IMR-90 (cell line): ENCODE measurements around the gene PTPRF. TPM values are rescaled to one million over a fixed set of nuclear protein-coding genes. Genes with fewer than 3 reads are reported as not detected.

Experiments
- ATAC-seq: fragments of 200-7000 bp; cut with Tn5 transposase; 2 replicates; pipeline ENCODE4 v1.9.1; 2020; ENCODE audit warnings: low read depth, mild to moderate bottlenecking, moderate library complexity
- BruUV-seq: library from RNA; stranded (reverse); fragments of 400-500 nt; replicated peaks from 2 replicates; lab custom pipeline; 2021; lab: Mats Ljungman, UMichigan
- CTCF ChIA-PET: fragments of 300-600 bp; formaldehyde crosslinking; extraction: SDS; loops from one replicate; lab custom pipeline; 2021; ENCODE audit warnings: antibody characterized with exemption; lab: Yijun Ruan, JAX
- POLR2A ChIA-PET: fragments of 300-600 bp; sonication (Branson Sonifier 250); formaldehyde crosslinking; loops from one replicate; lab custom pipeline; 2022; ENCODE audit warnings: antibody characterized with exemption; ENCODE audit not compliant: unreplicated experiment; lab: Charles Lee
- DNase-seq: peaks from one replicate; pipeline ENCODE4 v3.0.0; 2013
- H2AFZ ChIP-seq: replicated peaks from 2 replicates; pipeline ENCODE3; 2013; ENCODE audit warnings: low read length, mild to moderate bottlenecking; ENCODE audit not compliant: poor library complexity
- H2AK5ac ChIP-seq: 2 replicates; pipeline ENCODE4 v1.6.1; 2013; ENCODE audit warnings: low read depth, low read length, inconsistent platforms
- H2AK9ac ChIP-seq: replicated peaks from 2 replicates; pipeline ENCODE3; 2013; ENCODE audit warnings: mild to moderate bottlenecking, low read depth, low read length, moderate library complexity; ENCODE audit not compliant: poor library complexity
- H2BK120ac ChIP-seq: 2 replicates; pipeline ENCODE4 v1.6.1; 2013; ENCODE audit warnings: low read depth, low read length, inconsistent platforms
- H2BK15ac ChIP-seq: 3 replicates; pipeline ENCODE4 v1.6.1; 2013; ENCODE audit warnings: low read depth, low read length, inconsistent platforms
- H2BK20ac ChIP-seq: 2 replicates; pipeline ENCODE4 v1.6.1; 2013; ENCODE audit warnings: low read depth, mild to moderate bottlenecking, inconsistent platforms, low read length, moderate library complexity
- H2BK5ac ChIP-seq: 2 replicates; pipeline ENCODE4 v1.6.1; 2013; ENCODE audit warnings: mild to moderate bottlenecking, low read depth, low read length, inconsistent platforms; ENCODE audit not compliant: poor library complexity, severe bottlenecking
- H3K14ac ChIP-seq: replicated peaks from 2 replicates; pipeline ENCODE4 v1.6.1; 2013; ENCODE audit warnings: low read depth, low read length, inconsistent platforms
- H3K18ac ChIP-seq: 2 replicates; pipeline ENCODE4 v1.6.1; 2013; ENCODE audit warnings: low read depth, low read length, control low read depth
- H3K23ac ChIP-seq: 2 replicates; pipeline ENCODE4 v1.6.1; 2013; ENCODE audit warnings: low read depth, low read length, inconsistent platforms
- H3K27ac ChIP-seq: 2 replicates; pipeline ENCODE4 v1.5.1; 2013; ENCODE audit warnings: mild to moderate bottlenecking, control low read depth, low read length; ENCODE audit not compliant: insufficient read depth
- H3K27me3 ChIP-seq: 2 replicates; pipeline ENCODE4 v1.6.1; 2013; ENCODE audit warnings: low read length; ENCODE audit not compliant: control insufficient read depth, insufficient read depth
- H3K36me3 ChIP-seq: 2 replicates; pipeline ENCODE4 v1.6.1; 2013; ENCODE audit warnings: low read length, mixed read lengths; ENCODE audit not compliant: control insufficient read depth, insufficient read depth
- H3K4ac ChIP-seq: 2 replicates; pipeline ENCODE4 v1.6.1; 2013; ENCODE audit warnings: low read depth, low read length, inconsistent platforms
- H3K4me1 ChIP-seq: 2 replicates; pipeline ENCODE4 v1.6.1; 2013; ENCODE audit warnings: low read length, mixed read lengths; ENCODE audit not compliant: control insufficient read depth, insufficient read depth
- H3K4me2 ChIP-seq: 2 replicates; pipeline ENCODE4 v1.6.1; 2013; ENCODE audit warnings: low read depth, mild to moderate bottlenecking, control low read depth, low read length, moderate library complexity
- H3K4me3 ChIP-seq: 2 replicates; pipeline ENCODE4 v1.5.1; 2013; ENCODE audit warnings: low read depth, mild to moderate bottlenecking, control low read depth, low read length, moderate library complexity; ENCODE audit not compliant: insufficient read depth
- H3K56ac ChIP-seq: 2 replicates; pipeline ENCODE4 v1.6.1; 2013; ENCODE audit warnings: low read length, inconsistent platforms; ENCODE audit not compliant: insufficient read depth; ENCODE audit errors: extremely low read depth
- H3K79me1 ChIP-seq, 2 experiments: 2 replicates each; pipeline ENCODE4 v1.6.1; 2013; ENCODE audit warnings: low read length in 2 of 2, inconsistent platforms in 1 of 2, low read depth in 1 of 2
- H3K9ac ChIP-seq: 2 replicates; pipeline ENCODE4 v1.6.1; 2013; ENCODE audit warnings: low read depth, low read length, control low read depth
- H3K9me1 ChIP-seq: 2 replicates; pipeline ENCODE4 v1.6.1; 2013; ENCODE audit warnings: low read length, inconsistent platforms; ENCODE audit not compliant: insufficient read depth
- H3K9me3 ChIP-seq: 2 replicates; pipeline ENCODE4 v1.6.1; 2013; ENCODE audit warnings: low read length; ENCODE audit not compliant: control insufficient read depth, insufficient read depth
- H4K20me1 ChIP-seq: 2 replicates; pipeline ENCODE4 v1.6.1; 2013; ENCODE audit warnings: low read length, inconsistent platforms; ENCODE audit not compliant: insufficient read depth
- H4K5ac ChIP-seq: 2 replicates; pipeline ENCODE4 v1.6.1; 2013; ENCODE audit warnings: mild to moderate bottlenecking, low read depth, low read length, control low read depth
- H4K8ac ChIP-seq, 2 experiments: 2 replicates each; pipeline ENCODE4 v1.6.1; 2013; ENCODE audit warnings: low read depth in 2 of 2, low read length in 2 of 2, control low read depth in 1 of 2, inconsistent platforms in 1 of 2
- H4K91ac ChIP-seq: 2 replicates; pipeline ENCODE4 v1.6.1; 2013; ENCODE audit warnings: low read depth, low read length, inconsistent platforms; ENCODE audit not compliant: insufficient read depth
- BHLHE40 ChIP-seq: fragments of 150-350 bp; IDR thresholded peaks from 2 replicates; pipeline ENCODE4 v1.6.1; 2016; ENCODE audit warnings: mild to moderate bottlenecking, low read depth, low read length
- CEBPB ChIP-seq: IDR thresholded peaks from 2 replicates; pipeline ENCODE4 v1.6.1; 2012; ENCODE audit warnings: low read depth, low read length, improper control_type of control experiment
- CHD1 ChIP-seq: IDR thresholded peaks from 2 replicates; pipeline ENCODE4 v1.6.1; 2012; ENCODE audit warnings: low read depth, low read length, improper control_type of control experiment
- FOS ChIP-seq: fragments of 150-350 bp; IDR thresholded peaks from 2 replicates; pipeline ENCODE4 v1.6.1; 2016; ENCODE audit warnings: low read depth, low read length
- MAFK ChIP-seq: IDR thresholded peaks from 2 replicates; pipeline ENCODE4 v1.6.1; 2012; ENCODE audit warnings: low read depth, low read length, improper control_type of control experiment
- MAZ ChIP-seq: IDR thresholded peaks from 2 replicates; pipeline ENCODE4 v1.6.1; 2012; ENCODE audit warnings: low read depth, mild to moderate bottlenecking, low read length, improper control_type of control experiment, moderate library complexity, borderline replicate concordance
- MXI1 ChIP-seq: IDR thresholded peaks from 2 replicates; pipeline ENCODE4 v1.6.1; 2012; ENCODE audit warnings: low read depth, mild to moderate bottlenecking, low read length, moderate library complexity, borderline replicate concordance
- NFE2L2 ChIP-seq: fragments of 150-350 bp; IDR thresholded peaks from 2 replicates; pipeline ENCODE4 v1.6.1; 2016; ENCODE audit warnings: low read depth, mild to moderate bottlenecking, low read length
- POLR2A ChIP-seq: IDR thresholded peaks from 2 replicates; pipeline ENCODE4 v1.6.1; 2012; ENCODE audit warnings: mild to moderate bottlenecking, low read depth, low read length
- RAD21 ChIP-seq: IDR thresholded peaks from 2 replicates; pipeline ENCODE4 v1.6.1; 2012; ENCODE audit warnings: low read length, improper control_type of control experiment
- RCOR1 ChIP-seq: IDR thresholded peaks from 2 replicates; pipeline ENCODE4 v1.6.1; 2012; ENCODE audit warnings: mild to moderate bottlenecking, low read length, improper control_type of control experiment; ENCODE audit not compliant: insufficient replicate concordance
- RFX5 ChIP-seq: IDR thresholded peaks from 2 replicates; pipeline ENCODE4 v1.8.0; 2012; ENCODE audit warnings: low read depth, mild to moderate bottlenecking, low read length, moderate library complexity
- SMC3 ChIP-seq: fragments of 150-350 bp; IDR thresholded peaks from 2 replicates; pipeline ENCODE4 v1.6.1; 2016; ENCODE audit warnings: low read depth, mild to moderate bottlenecking, antibody characterized with exemption, low read length, moderate library complexity
- WGBS, 2 experiments: methylation state at CpG; one replicate each; pipeline versions ENCODE4 v1.1.5 to v1.1.7; 2013; ENCODE audit warnings: missing lambda C conversion rate in 2 of 2; ENCODE audit not compliant: insufficient read length in 1 of 2; ENCODE audit errors: extremely low coverage in 2 of 2; 5-methylcytosine and 5-hydroxymethylcytosine counted together
- dilution Hi-C: fragments of 300-500 bp; cut with HindIII; formaldehyde crosslinking; loops from one replicate; pipeline ENCODE4 v1.14.3; 2018; ENCODE audit warnings: low sequenced_read_pairs; ENCODE audit not compliant: unreplicated experiment
- in situ Hi-C: fragments of 300-500 bp; cut with MboI; formaldehyde crosslinking; loops from 3 replicates; pipeline ENCODE4 v1.14.3; 2019; ENCODE audit warnings: low sequenced_read_pairs, inconsistent platforms, mixed read lengths
- intact Hi-C: fragments of 100-400 bp; cut with micrococcal nuclease; formaldehyde crosslinking; loops from 2 replicates; pipeline ENCODE4 v1.10.0; 2022
- polyA plus RNA-seq, 3 experiments: library from polyadenylated mRNA; depleted of rRNA; stranded (reverse); fragments of >200 nt; gene quantifications; 2 replicates each; pipeline ENCODE4 v1.2.3, GENCODE V29; 2012; ENCODE audit warnings: low replicate concordance in 1 of 3
- total RNA-seq: library from RNA; depleted of rRNA; stranded (reverse); fragments of >200 nt; gene quantifications from 2 replicates; pipeline ENCODE4 v1.2.3, GENCODE V29; 2012
- TF ChIP-seq, protein P1 (sequence below): fragments of 150-350 bp; IDR thresholded peaks from 2 replicates; pipeline ENCODE4 v1.6.1; 2016; ENCODE audit warnings: low read depth, mild to moderate bottlenecking, low read length, moderate library complexity, borderline replicate concordance
- TF ChIP-seq, protein P2 (sequence below): fragments of 150-350 bp; IDR thresholded peaks from 2 replicates; pipeline ENCODE4 v1.6.1; 2017; ENCODE audit warnings: mild to moderate bottlenecking, antibody characterized with exemption, low read length, low read depth
- TF ChIP-seq, protein P3 (sequence below): conservative IDR thresholded peaks from 2 replicates; pipeline ENCODE4 v1.5.1; 2012; ENCODE audit warnings: mild to moderate bottlenecking, low read depth, low read length, improper control_type of control experiment

Gene PTPRF
- total and polyA plus RNA-seq, 2 of the 4 experiments (the other 2 are of a cell fraction): 25.8 to 92.3 TPM

DNA sequence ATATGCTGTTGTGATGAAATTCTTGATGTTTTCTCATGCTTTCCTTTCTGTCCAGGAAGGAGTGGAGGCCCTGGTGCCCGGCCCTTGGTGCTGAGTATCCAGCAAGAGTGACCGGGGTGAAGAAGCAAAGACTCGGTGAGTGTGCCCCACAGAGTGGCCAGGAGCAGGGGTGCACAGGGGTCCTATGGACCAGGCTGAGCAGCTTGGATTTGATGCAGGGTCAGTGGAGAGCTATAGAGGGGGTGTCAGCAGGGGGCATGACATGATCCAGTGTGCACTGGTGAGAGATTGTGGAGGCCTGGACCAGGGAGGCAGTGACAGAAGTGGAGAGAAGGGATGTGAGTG, 7.4 kb downstream of the PTPRF start:
- Histone ChIP-seq H4K91ac (no peak overlapping the region), H3K9me3 (no peaks in the 10 kb centered on the region), H3K4me1 (no peaks in the 10 kb centered on the region; the same call in 1 of the 2 replicates), H3K9me1 (peaks cover 39% of the 10 kb centered on the region), H3K27me3 (no peaks in the 10 kb centered on the region), H3K23ac (no peak overlapping the region), H3K4me2 (no peak overlapping the region), H3K18ac (no peak overlapping the region), H3K56ac (no peak overlapping the region), H2BK120ac (no peak overlapping the region), H4K20me1 (peaks cover 77% of the 10 kb centered on the region), H3K9ac (no peak overlapping the region), H2BK15ac (no peak overlapping the region), H2AK9ac (no peak overlapping the region), H2AK5ac (no peak overlapping the region), H3K27ac (no peak overlapping the region), H3K4me3 (no peak overlapping the region), H4K5ac (no peak overlapping the region), H2AFZ (no peak overlapping the region), H2BK20ac (no peak overlapping the region), H3K79me1 (peaks cover 63 to 98% of the 10 kb centered on the region in 2 experiments), H3K36me3 (peaks cover 21% of the 10 kb centered on the region), H3K4ac (no peak overlapping the region), H4K8ac (no peak overlapping the region), H3K14ac (no peak overlapping the region), H2BK5ac (no peak overlapping the region)
- CTCF ChIA-PET: no interaction called here
- no peak for ATAC-seq
- dilution Hi-C loops: no loop called here
- no peak for TF ChIP-seq MAFK
- TF ChIP-seq FOS: no peak
- no peak for TF ChIP-seq BHLHE40
- TF ChIP-seq, protein P1, sequence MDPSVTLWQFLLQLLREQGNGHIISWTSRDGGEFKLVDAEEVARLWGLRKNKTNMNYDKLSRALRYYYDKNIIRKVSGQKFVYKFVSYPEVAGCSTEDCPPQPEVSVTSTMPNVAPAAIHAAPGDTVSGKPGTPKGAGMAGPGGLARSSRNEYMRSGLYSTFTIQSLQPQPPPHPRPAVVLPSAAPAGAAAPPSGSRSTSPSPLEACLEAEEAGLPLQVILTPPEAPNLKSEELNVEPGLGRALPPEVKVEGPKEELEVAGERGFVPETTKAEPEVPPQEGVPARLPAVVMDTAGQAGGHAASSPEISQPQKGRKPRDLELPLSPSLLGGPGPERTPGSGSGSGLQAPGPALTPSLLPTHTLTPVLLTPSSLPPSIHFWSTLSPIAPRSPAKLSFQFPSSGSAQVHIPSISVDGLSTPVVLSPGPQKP: no peak
- TF ChIP-seq CEBPB: no peak
- TF ChIP-seq RCOR1: no peak
- TF ChIP-seq, protein P2, sequence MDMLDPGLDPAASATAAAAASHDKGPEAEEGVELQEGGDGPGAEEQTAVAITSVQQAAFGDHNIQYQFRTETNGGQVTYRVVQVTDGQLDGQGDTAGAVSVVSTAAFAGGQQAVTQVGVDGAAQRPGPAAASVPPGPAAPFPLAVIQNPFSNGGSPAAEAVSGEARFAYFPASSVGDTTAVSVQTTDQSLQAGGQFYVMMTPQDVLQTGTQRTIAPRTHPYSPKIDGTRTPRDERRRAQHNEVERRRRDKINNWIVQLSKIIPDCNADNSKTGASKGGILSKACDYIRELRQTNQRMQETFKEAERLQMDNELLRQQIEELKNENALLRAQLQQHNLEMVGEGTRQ: no peak
- TF ChIP-seq POLR2A: no peak
- no peak for TF ChIP-seq NFE2L2
- TF ChIP-seq MXI1: no peak
- no peak for TF ChIP-seq RFX5
- no peak for TF ChIP-seq MAZ
- TF ChIP-seq RAD21: no peak
- TF ChIP-seq SMC3: no peak
- TF ChIP-seq CHD1: no peak
- TF ChIP-seq, protein P3, sequence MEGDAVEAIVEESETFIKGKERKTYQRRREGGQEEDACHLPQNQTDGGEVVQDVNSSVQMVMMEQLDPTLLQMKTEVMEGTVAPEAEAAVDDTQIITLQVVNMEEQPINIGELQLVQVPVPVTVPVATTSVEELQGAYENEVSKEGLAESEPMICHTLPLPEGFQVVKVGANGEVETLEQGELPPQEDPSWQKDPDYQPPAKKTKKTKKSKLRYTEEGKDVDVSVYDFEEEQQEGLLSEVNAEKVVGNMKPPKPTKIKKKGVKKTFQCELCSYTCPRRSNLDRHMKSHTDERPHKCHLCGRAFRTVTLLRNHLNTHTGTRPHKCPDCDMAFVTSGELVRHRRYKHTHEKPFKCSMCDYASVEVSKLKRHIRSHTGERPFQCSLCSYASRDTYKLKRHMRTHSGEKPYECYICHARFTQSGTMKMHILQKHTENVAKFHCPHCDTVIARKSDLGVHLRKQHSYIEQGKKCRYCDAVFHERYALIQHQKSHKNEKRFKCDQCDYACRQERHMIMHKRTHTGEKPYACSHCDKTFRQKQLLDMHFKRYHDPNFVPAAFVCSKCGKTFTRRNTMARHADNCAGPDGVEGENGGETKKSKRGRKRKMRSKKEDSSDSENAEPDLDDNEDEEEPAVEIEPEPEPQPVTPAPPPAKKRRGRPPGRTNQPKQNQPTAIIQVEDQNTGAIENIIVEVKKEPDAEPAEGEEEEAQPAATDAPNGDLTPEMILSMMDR: no peak
- in situ Hi-C loops: loop anchor here (25.0 kb wide), 1 partner anchor 424 kb away; the partner anchor contains the start of genes ATP6V0B and DPH2
- 97% methylated on average over 3 of the region's 3 CpGs; no CpG with 5 or more reads in 1 of the 2 experiments for WGBS, 2 experiments
- DNase-seq: no peak
- intact Hi-C loops: no loop called here
- BruUV-seq: no TSS peak
- POLR2A ChIA-PET: no interaction called here
